GM19043 (cell line): Measurements from ENCODE around the gene CAPN10.
"Not testable (repeated sequence)": the region's sequence is repeated elsewhere in the genome, so short reads cannot be mapped to it uniquely, and the experiment has no call there.

Experiments used
- ATAC-seq: cut with Tn5 transposase; IDR thresholded peaks from one replicate; pipeline ENCODE4 v1.9.1; 2021; ENCODE audit warnings: low read depth; ENCODE audit not compliant: unreplicated experiment

CAPN10 gene

DNA sequence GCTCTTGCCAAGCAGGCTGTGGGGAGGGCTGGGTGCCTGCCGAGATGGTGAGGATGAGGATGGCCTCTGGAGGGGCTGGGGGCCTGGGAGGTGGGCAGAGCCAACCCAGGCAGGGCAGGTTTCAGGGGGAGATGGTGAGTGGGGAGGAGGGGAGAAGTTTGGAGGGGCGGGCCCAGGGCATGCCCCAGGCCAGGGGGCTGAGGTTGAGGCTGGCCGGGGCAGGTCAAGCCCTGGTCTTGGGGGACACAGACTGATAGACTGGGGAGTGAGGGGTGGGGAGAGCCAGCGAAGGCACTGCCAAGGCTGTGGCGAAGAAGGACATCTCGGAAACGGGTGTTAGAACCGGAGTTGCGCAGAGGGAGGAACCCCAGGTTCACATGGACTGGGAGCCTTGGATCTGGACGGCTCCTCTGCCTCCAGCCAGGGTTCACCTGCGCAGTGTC lies 12.6 kb downstream of the CAPN10 start:
- ATAC-seq: no peak

GRCh38 chr2:240600451-240600961 lies 14.0 kb downstream of the CAPN10 start:
- ATAC-seq: no peak

GRCh38 chr2:240601061-240601830 lies 14.7 kb downstream of the CAPN10 start:
- ATAC-seq: no peak

DNA sequence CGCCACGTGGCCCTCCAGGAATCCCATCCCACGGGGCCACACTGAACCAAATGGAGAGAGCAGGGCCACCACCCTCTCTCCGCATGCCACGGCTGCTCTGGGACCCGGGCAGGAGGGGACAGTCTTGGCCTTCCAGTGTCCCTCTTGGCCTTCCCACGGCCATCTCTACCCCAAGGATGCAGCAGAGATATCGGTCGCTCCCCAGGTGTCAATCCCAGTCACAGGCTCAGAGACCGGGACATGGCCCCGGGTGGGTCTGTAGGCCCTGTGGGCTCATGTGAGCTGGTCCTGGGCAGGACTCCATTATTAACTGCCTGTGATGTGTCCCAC lies 15.3 kb downstream of the CAPN10 start:
- no peak for ATAC-seq

- no peak for ATAC-seq
Measured at GRCh38 chr2:240602266-240603050, 15.9 kb downstream of the CAPN10 start.

GRCh38 chr2:240603081-240603835 lies 16.7 kb downstream of the CAPN10 start:
- ATAC-seq: no peak

- no peak for ATAC-seq
Measured at GRCh38 chr2:240603846-240604245, 17.3 kb downstream of the CAPN10 start.

GRCh38 chr2:240604291-240604938 lies 17.9 kb downstream of the CAPN10 start:
- ATAC-seq: no peak

GRCh38 chr2:240604939-240605716 lies 18.6 kb downstream of the CAPN10 start:
- ATAC-seq: no peak

GRCh38 chr2:240605867-240606743 lies 19.6 kb downstream of the CAPN10 start:
- ATAC-seq: no peak

DNA sequence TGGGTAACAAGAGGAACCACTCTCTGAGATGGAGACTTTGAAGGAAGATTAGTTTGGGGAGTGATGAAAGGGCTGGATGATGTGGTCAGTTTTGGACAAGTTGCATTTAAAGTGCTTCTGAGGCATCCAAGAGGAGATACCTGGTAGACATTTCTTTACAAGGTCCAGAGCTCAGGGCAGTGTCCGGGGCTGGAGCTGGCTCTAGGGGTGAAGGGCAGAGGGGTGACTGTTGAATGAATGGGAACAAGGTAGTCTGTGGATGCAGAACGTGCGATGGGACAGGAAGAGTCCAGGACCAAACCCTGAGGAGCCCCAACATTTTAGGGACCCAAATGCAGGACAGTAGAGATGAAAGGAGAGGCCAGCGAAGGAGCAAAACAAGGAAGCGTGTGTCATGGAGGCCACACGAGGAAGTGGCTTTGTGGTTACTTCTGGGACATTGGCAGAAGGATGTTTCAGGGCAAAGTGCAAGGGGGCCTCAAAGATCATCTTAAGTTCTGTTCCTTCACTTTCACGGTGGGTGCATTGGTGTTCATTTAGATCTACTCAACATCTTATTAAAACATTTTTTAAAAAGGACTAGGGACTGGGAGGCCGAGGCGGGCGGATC lies 25.2 kb downstream of the CAPN10 start:
- no peak for ATAC-seq

DNA sequence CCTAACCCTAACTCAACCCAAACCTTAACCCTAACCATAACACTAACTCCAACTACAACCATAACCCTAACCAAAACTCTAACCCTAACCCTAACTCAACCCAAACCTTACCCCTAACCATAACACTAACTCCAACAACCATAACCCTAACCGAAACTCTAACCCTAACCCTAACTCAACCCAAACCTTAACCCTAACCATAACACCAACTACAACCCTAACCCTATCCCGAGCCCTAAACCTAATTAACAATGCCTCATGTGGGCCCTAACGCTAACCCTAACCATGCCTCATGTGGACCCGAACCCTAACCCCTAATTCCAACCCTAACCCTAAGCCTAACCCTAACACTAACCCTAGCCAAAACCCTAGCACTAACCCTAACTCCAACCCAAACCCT lies 27.2 kb downstream of the CAPN10 start:
- no peak for ATAC-seq

GRCh38 chr2:240614391-240614790 lies 27.9 kb downstream of the CAPN10 start:
- ATAC-seq: no peak

GRCh38 chr2:240615396-240615795 lies 28.9 kb downstream of the CAPN10 start:
- ATAC-seq: no peak

- no peak for ATAC-seq
Measured at GRCh38 chr2:240615820-240616547, 29.4 kb downstream of the CAPN10 start.

GRCh38 chr2:240616860-240617666 lies 30.5 kb downstream of the CAPN10 start:
- ATAC-seq: not testable (repeated sequence)

GRCh38 chr2:240618776-240619175 lies 32.2 kb downstream of the CAPN10 start:
- ATAC-seq: no peak
